ENCODE measurements around the gene KCNK4.

Gene KCNK4

DNA sequence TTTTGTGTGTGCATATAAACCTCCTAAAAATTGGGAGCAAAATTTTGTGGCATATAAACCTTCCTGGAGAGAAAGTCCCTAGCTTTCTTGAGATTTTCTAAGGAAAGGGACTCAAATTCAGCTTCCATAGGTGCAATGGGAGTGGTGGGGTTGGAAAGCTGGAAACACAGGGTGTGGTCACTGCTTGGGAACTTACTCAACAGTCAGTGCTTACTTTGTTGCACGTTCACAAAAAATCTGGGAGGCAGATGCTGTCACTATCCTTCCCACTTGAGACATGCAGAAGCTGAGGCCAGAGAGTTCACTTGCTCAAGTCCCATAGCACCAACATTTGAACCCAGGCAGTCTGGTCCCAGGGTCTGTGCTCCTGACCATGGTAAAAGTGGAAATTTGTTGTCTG, 5.1 kb downstream of the KCNK4 start:
- Histone ChIP-seq H3K27me3 (ENCODE audit: insufficient read depth, low read length, poor library complexity) (peaks cover 85% of the 10 kb centered on the region), H3K56ac (ENCODE audit: low read length) (no peak overlapping the region), H2BK120ac (ENCODE audit: low read depth, low read length) (no peak overlapping the region), H2BK15ac (replicated peaks; ENCODE audit: low read depth) (no peak overlapping the region), H4K5ac (ENCODE audit: low read length) (no peak overlapping the region), H3K23ac (ENCODE audit: low read length) (no peak overlapping the region), H4K8ac (ENCODE audit: low read depth, low read length) (no peak overlapping the region), H3K79me1 (ENCODE audit: low read length) (no peaks in the 10 kb centered on the region), H3K4me2 (ENCODE audit: low read length) (no peak overlapping the region), H3K4ac (ENCODE audit: low read depth, low read length) (no peak overlapping the region), H3K79me2 (ENCODE audit: control insufficient read depth, insufficient read depth, low read length) (no peaks in the 10 kb centered on the region), H3K36me3 (ENCODE audit: control insufficient read depth, insufficient read depth, low read length) (no peaks in the 10 kb centered on the region), H3K9ac (ENCODE audit: low read length) (no peak overlapping the region), H3K4me3 (ENCODE audit: low read length) (no peak overlapping the region), H3K18ac (ENCODE audit: low read length) (no peak overlapping the region), H2BK5ac (ENCODE audit: low read length) (no peak overlapping the region), H2AK5ac (ENCODE audit: low read length) (no peak overlapping the region), H3K27ac (ENCODE audit: low read depth, low read length) (no peak overlapping the region), H3K4me1 (ENCODE audit: control insufficient read depth, low read depth, low read length) (no peaks in the 10 kb centered on the region)
- WGBS (ENCODE audit: extremely low coverage, insufficient coverage, low lambda C conversion rate) = no CpG with 5 or more reads among the region's 1 CpG
- no peak for DNase-seq

DNA sequence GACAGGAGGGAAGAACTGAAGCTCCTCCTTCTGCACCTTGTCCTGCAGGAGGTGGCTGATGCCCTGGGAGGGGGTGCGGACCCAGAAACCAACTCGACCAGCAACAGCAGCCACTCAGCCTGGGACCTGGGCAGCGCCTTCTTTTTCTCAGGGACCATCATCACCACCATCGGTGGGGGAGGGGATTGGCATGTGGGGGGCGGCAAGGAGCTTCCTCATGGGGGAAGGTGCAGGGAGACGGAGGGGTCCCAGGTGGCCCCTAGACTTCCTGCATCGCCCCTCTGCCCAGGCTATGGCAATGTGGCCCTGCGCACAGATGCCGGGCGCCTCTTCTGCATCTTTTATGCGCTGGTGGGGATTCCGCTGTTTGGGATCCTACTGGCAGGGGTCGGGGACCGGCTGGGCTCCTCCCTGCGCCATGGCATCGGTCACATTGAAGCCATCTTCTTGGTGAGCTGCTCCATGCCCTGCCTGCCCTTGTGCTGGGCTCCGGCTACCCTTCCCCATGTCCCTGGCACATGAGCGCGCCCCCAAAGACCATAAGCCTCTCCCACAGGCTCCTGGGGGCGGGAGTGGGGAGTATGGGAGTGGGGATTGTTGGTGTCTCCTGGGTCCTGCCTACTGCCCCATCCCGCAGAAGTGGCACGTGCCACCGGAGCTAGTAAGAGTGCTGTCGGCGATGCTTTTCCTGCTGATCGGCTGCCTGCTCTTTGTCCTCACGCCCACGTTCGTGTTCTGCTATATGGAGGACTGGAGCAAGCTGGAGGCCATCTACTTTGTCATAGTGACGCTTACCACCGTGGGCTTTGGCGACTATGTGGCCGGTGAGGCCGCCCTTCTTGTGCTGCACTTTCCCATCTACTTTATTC, 6.0 kb downstream of the KCNK4 start:
- no peak overlapping the region for H2AK5ac ChIP-seq (ENCODE audit: low read length)
- H3K4me1 ChIP-seq (ENCODE audit: control insufficient read depth, low read depth, low read length) = no peaks in the 10 kb centered on the region
- H3K9ac ChIP-seq (ENCODE audit: low read length) = no peak overlapping the region
- no peak for DNase-seq
- H3K27me3 ChIP-seq (ENCODE audit: insufficient read depth, low read length, poor library complexity) = peaks cover 77% of the 10 kb centered on the region
- H3K79me1 ChIP-seq (ENCODE audit: low read length) = no peaks in the 10 kb centered on the region
- H2BK5ac ChIP-seq (ENCODE audit: low read length) = no peak overlapping the region
- no peak overlapping the region for H2BK120ac ChIP-seq (ENCODE audit: low read depth, low read length)
- H3K56ac ChIP-seq (ENCODE audit: low read length) = no peak overlapping the region
- H3K79me2 ChIP-seq (ENCODE audit: control insufficient read depth, insufficient read depth, low read length) = no peaks in the 10 kb centered on the region
- H4K5ac ChIP-seq (ENCODE audit: low read length) = no peak overlapping the region
- H3K4me3 ChIP-seq (ENCODE audit: low read length) = no peak overlapping the region
- H3K27ac ChIP-seq (ENCODE audit: low read depth, low read length) = no peak overlapping the region
- no peak overlapping the region for H3K18ac ChIP-seq (ENCODE audit: low read length)
- no peak overlapping the region for H3K4me2 ChIP-seq (ENCODE audit: low read length)
- H4K8ac ChIP-seq (ENCODE audit: low read depth, low read length) = no peak overlapping the region
- no peak overlapping the region for H3K4ac ChIP-seq (ENCODE audit: low read depth, low read length)
- no CpG with 5 or more reads among the region's 34 CpGs for WGBS (ENCODE audit: extremely low coverage, insufficient coverage, low lambda C conversion rate)
- H3K23ac ChIP-seq (ENCODE audit: low read length) = no peak overlapping the region
- no peaks in the 10 kb centered on the region for H3K36me3 ChIP-seq (ENCODE audit: control insufficient read depth, insufficient read depth, low read length)
- no peak overlapping the region for H2BK15ac ChIP-seq (replicated peaks; ENCODE audit: low read depth)

DNA sequence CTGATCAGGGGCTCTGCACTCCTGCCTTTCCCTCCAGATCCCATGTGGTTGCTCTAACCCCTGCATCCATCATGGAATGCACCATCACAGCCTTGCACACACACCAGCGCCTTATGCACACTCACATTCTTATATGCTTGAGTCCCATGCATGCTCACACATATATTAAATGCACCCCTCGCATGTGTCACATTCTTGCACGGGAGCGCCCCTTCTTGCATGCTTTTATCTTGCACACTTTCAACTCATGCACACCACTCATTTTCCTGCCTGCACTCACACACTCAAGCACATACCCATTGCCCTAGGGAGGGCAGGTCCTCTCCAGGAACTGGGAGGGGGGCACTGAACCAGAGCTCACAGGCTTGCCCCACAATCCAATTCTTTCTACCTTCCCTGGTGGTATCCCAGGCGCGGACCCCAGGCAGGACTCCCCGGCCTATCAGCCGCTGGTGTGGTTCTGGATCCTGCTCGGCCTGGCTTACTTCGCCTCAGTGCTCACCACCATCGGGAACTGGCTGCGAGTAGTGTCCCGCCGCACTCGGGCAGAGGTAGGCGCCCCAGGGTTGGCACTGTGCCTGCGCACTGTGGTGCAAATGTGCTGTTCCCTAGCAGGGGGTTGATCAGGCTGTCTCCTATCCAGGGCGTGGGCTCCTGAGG, 6.7 kb downstream of the KCNK4 start:
- no peaks in the 10 kb centered on the region for H3K4me1 ChIP-seq (ENCODE audit: control insufficient read depth, low read depth, low read length)
- no CpG with 5 or more reads among the region's 18 CpGs for WGBS (ENCODE audit: extremely low coverage, insufficient coverage, low lambda C conversion rate)
- no peaks in the 10 kb centered on the region for H3K79me1 ChIP-seq (ENCODE audit: low read length)
- H3K4me2 ChIP-seq (ENCODE audit: low read length) = no peak overlapping the region
- H3K4ac ChIP-seq (ENCODE audit: low read depth, low read length) = no peak overlapping the region
- H3K79me2 ChIP-seq (ENCODE audit: control insufficient read depth, insufficient read depth, low read length) = no peaks in the 10 kb centered on the region
- DNase-seq = no peak
- H3K9ac ChIP-seq (ENCODE audit: low read length) = no peak overlapping the region
- no peak overlapping the region for H2BK120ac ChIP-seq (ENCODE audit: low read depth, low read length)
- peaks cover 69% of the 10 kb centered on the region for H3K27me3 ChIP-seq (ENCODE audit: insufficient read depth, low read length, poor library complexity)
- H4K8ac ChIP-seq (ENCODE audit: low read depth, low read length) = no peak overlapping the region
- H2BK5ac ChIP-seq (ENCODE audit: low read length) = no peak overlapping the region
- no peak overlapping the region for H2BK15ac ChIP-seq (replicated peaks; ENCODE audit: low read depth)
- H4K5ac ChIP-seq (ENCODE audit: low read length) = no peak overlapping the region
- no peak overlapping the region for H3K27ac ChIP-seq (ENCODE audit: low read depth, low read length)
- H3K18ac ChIP-seq (ENCODE audit: low read length) = no peak overlapping the region
- no peak overlapping the region for H3K4me3 ChIP-seq (ENCODE audit: low read length)
- no peak overlapping the region for H3K56ac ChIP-seq (ENCODE audit: low read length)
- no peak overlapping the region for H2AK5ac ChIP-seq (ENCODE audit: low read length)
- no peak overlapping the region for H3K23ac ChIP-seq (ENCODE audit: low read length)
- H3K36me3 ChIP-seq (ENCODE audit: control insufficient read depth, insufficient read depth, low read length) = no peaks in the 10 kb centered on the region

DNA sequence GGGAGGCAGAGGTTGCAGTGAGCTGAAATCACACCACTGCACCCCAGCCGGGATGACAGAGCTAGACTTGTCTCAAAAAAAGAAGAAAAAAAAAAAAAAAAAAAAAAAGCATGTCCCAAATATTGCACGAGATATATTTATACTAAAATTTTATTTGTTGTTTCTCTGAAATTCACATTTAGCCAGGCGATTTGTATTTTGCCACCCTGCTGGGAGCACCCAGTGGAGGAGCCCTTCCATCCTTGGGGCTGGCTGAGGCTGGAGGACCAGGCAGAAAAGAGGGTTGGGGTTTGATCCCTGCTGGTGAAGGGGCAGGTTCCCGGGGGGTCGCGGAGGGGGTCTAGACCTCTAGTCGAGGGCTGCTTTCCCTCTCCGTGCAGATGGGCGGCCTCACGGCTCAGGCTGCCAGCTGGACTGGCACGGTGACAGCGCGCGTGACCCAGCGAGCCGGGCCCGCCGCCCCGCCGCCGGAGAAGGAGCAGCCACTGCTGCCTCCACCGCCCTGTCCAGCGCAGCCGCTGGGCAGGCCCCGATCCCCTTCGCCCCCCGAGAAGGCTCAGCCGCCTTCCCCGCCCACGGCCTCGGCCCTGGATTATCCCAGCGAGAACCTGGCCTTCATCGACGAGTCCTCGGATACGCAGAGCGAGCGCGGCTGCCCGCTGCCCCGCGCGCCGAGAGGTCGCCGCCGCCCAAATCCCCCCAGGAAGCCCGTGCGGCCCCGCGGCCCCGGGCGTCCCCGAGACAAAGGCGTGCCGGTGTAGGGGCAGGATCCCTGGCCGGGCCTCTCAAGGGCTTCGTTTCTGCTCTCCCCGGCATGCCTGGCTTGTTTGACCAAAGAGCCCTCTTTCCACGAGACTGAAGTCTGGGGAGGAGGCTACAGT, 8.1 kb downstream of the KCNK4 start:
- H3K9ac ChIP-seq (ENCODE audit: low read length) = peak overlapping the region; percentile 17
- no peak overlapping the region for H3K4me3 ChIP-seq (ENCODE audit: low read length)
- no peak for DNase-seq
- H3K4me2 ChIP-seq (ENCODE audit: low read length) = no peak overlapping the region
- H4K5ac ChIP-seq (ENCODE audit: low read length) = no peak overlapping the region
- peaks cover 58% of the 10 kb centered on the region for H3K27me3 ChIP-seq (ENCODE audit: insufficient read depth, low read length, poor library complexity)
- WGBS (ENCODE audit: extremely low coverage, insufficient coverage, low lambda C conversion rate) = no CpG with 5 or more reads among the region's 60 CpGs
- no peak overlapping the region for H2BK15ac ChIP-seq (replicated peaks; ENCODE audit: low read depth)
- peak overlapping the region; percentile 60 for H3K56ac ChIP-seq (ENCODE audit: low read length)
- no peaks in the 10 kb centered on the region for H3K4me1 ChIP-seq (ENCODE audit: control insufficient read depth, low read depth, low read length)
- H4K8ac ChIP-seq (ENCODE audit: low read depth, low read length) = no peak overlapping the region
- no peak overlapping the region for H3K4ac ChIP-seq (ENCODE audit: low read depth, low read length)
- H3K27ac ChIP-seq (ENCODE audit: low read depth, low read length) = no peak overlapping the region
- no peaks in the 10 kb centered on the region for H3K79me1 ChIP-seq (ENCODE audit: low read length)
- H3K79me2 ChIP-seq (ENCODE audit: control insufficient read depth, insufficient read depth, low read length) = no peaks in the 10 kb centered on the region
- no peak overlapping the region for H2AK5ac ChIP-seq (ENCODE audit: low read length)
- H3K18ac ChIP-seq (ENCODE audit: low read length) = no peak overlapping the region
- no peaks in the 10 kb centered on the region for H3K36me3 ChIP-seq (ENCODE audit: control insufficient read depth, insufficient read depth, low read length)
- no peak overlapping the region for H2BK5ac ChIP-seq (ENCODE audit: low read length)
- no peak overlapping the region for H3K23ac ChIP-seq (ENCODE audit: low read length)
- H2BK120ac ChIP-seq (ENCODE audit: low read depth, low read length) = no peak overlapping the region

DNA sequence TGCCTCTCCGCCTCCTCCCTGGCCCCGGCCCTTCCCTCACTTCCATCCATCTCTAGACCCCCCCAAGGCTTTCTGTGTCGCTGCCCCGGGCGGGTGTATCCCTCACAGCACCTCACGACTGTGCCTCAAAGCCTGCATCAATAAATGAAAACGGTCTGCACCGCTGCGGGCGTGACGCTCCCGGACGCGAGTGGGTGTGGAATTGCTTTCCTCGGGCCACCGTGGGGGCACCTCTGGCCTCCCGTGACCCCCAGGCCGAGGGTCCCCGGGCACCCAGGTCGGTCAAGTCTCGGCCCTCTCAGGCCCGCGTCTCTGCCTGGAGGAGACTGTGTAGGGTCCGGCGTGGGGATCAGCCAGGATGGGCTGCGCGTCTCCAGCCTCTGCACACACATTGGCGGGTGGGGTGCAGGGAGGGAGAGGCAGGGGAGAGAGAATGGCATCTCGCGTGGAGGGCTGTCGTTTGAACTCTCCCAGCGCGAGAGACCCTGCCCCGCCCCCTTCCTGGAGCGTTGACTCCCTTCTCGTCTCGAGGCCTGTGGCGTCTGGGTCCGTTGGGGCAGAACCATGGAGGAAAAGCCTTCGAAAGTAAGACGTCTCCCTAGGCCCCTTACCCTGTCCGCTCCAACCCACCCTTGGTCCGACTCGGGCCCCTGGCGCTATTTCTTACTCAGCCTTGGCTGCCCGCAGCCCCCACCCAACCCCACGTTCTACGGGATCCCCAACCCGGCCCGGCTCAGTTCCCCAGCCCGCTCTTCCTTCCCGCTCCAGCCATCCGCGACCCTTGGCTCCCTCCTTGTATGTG, 8.9 kb downstream of the KCNK4 start, which contains the start of gene CATSPERZ:
Gene CATSPERZ, plus strand, starts transcription at position 512 of the 802 bp plus-strand sequence. Its CDS starts 53 bp downstream, at position 565.
- H3K79me1 ChIP-seq (ENCODE audit: low read length) = no peaks in the 10 kb centered on the region
- H3K4me3 ChIP-seq (ENCODE audit: low read length) = no peak within 1 kb of the TSS
- no peak within 1 kb of the TSS for H2AK5ac ChIP-seq (ENCODE audit: low read length)

More for the DNA sequence above, 8.9 kb downstream of the KCNK4 start, which contains the start of gene CATSPERZ:
- no peak for DNase-seq
- Histone ChIP-seq H3K79me2 (ENCODE audit: control insufficient read depth, insufficient read depth, low read length) (no peaks in the 10 kb centered on the region), H2BK5ac (ENCODE audit: low read length) (no peak within 1 kb of the TSS), H3K4me1 (ENCODE audit: control insufficient read depth, low read depth, low read length) (no peaks in the 10 kb centered on the region), H3K18ac (ENCODE audit: low read length) (no peak within 1 kb of the TSS), H3K23ac (ENCODE audit: low read length) (no peak within 1 kb of the TSS), H4K5ac (ENCODE audit: low read length) (no peak within 1 kb of the TSS), H3K36me3 (ENCODE audit: control insufficient read depth, insufficient read depth, low read length) (no peaks in the 10 kb centered on the region), H3K27me3 (ENCODE audit: insufficient read depth, low read length, poor library complexity) (peaks cover 52% of the 10 kb centered on the region), H3K4ac (ENCODE audit: low read depth, low read length) (no peak within 1 kb of the TSS), H3K4me2 (ENCODE audit: low read length) (peak within 1 kb of the TSS; percentile 52), H3K27ac (ENCODE audit: low read depth, low read length) (no peak within 1 kb of the TSS), H3K9ac (ENCODE audit: low read length) (peak within 1 kb of the TSS; percentile 17), H3K56ac (ENCODE audit: low read length) (peak within 1 kb of the TSS; percentile 74), H2BK120ac (ENCODE audit: low read depth, low read length) (no peak within 1 kb of the TSS), H2BK15ac (replicated peaks; ENCODE audit: low read depth) (no peak within 1 kb of the TSS), H4K8ac (ENCODE audit: low read depth, low read length) (no peak within 1 kb of the TSS)
- WGBS (ENCODE audit: extremely low coverage, insufficient coverage, low lambda C conversion rate) = no CpG with 5 or more reads among the region's 54 CpGs

All from mesendoderm (in vitro differentiated cells).